Stromal cell of bone marrow (primary cell): ENCODE data around the gene ERCC6L.

Source experiments
- DNase-seq: peaks from one replicate; pipeline ENCODE4 v3.0.0-alpha.2; 2012; ENCODE audit warnings: low read depth

The ERCC6L gene, protein sequence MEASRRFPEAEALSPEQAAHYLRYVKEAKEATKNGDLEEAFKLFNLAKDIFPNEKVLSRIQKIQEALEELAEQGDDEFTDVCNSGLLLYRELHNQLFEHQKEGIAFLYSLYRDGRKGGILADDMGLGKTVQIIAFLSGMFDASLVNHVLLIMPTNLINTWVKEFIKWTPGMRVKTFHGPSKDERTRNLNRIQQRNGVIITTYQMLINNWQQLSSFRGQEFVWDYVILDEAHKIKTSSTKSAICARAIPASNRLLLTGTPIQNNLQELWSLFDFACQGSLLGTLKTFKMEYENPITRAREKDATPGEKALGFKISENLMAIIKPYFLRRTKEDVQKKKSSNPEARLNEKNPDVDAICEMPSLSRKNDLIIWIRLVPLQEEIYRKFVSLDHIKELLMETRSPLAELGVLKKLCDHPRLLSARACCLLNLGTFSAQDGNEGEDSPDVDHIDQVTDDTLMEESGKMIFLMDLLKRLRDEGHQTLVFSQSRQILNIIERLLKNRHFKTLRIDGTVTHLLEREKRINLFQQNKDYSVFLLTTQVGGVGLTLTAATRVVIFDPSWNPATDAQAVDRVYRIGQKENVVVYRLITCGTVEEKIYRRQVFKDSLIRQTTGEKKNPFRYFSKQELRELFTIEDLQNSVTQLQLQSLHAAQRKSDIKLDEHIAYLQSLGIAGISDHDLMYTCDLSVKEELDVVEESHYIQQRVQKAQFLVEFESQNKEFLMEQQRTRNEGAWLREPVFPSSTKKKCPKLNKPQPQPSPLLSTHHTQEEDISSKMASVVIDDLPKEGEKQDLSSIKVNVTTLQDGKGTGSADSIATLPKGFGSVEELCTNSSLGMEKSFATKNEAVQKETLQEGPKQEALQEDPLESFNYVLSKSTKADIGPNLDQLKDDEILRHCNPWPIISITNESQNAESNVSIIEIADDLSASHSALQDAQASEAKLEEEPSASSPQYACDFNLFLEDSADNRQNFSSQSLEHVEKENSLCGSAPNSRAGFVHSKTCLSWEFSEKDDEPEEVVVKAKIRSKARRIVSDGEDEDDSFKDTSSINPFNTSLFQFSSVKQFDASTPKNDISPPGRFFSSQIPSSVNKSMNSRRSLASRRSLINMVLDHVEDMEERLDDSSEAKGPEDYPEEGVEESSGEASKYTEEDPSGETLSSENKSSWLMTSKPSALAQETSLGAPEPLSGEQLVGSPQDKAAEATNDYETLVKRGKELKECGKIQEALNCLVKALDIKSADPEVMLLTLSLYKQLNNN

GRCh38 chrX:72238721-72239475 is at the start of gene ERCC6L:
Gene ERCC6L (minus strand): TSS chrX:72239027. CDS start chrX:72238911, 116 bp downstream.
- peak; percentile 66 for DNase-seq

DNA sequence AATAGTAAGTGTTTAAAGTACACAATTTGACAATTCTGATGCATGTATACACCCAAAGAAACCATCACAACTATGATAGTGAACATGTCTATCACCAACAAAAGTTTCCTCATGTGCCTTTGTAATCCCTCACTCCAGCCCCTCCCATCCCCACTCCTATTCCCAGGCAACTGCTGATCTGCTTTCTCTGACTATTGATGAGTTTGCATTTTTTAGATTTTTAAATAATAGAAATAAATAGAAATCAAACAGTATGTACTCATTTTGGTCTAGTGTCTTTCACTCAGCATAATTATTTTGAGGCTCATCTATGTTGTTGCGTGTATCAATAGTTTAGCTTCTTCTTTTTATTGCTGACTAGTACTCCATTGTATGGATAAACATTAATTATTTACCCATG is 43.5 kb upstream of the ERCC6L start:
- DNase-seq = no peak

DNA sequence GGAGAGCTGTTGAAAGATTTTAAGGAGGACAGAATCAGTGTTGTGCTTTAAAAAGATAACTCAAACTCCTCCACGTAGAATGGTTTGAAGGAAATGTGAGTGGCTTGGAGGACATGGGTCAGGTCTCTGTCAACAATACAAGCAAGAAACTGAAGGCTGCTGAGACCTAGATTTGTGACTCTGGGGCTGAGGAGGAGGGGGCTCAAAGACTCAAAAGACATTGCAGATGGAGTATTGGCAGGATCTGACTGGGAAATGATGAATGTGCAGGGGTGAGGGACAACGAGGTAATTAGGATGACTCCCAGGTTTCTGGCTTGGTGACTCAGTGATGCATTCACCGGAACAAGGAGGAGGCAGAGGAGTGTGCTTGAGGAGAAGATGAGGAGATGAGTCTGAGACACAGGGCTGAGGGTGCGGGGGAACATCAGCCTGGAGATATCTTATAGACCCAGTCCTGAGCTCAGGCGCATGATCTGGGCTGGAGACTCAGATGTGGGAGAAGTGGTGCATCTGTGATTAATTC is 41.6 kb upstream of the ERCC6L start:
- no peak for DNase-seq

- DNase-seq = no peak
These were observed 37.7 kb upstream of the ERCC6L start for GRCh38 chrX:72276478-72276953.

- no peak for DNase-seq
These were observed 35.7 kb upstream of the ERCC6L start for GRCh38 chrX:72274526-72274925.

- no peak for DNase-seq
These were observed 34.9 kb upstream of the ERCC6L start for GRCh38 chrX:72273718-72274117.

DNA sequence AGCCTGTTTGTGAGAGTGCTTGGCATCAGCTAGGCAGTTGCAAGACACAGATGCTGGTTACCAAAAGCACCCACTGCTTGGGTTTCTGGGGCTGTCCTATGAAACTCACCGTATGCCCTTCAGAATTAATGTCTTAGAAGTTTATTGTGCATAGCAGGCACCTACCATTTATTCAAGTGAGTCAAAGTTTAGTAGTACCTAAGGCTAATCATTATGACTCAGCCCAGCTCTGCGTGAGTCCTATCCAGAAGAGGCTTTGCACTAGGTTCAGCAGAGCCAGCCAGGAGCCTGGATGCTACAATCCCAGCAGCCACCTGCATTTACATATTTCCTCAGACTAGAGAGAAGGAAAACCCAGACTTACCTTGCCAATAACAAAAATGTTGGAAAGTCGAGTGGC is 34.0 kb upstream of the ERCC6L start:
- no peak for DNase-seq

- DNase-seq = no peak
These were observed 33.0 kb upstream of the ERCC6L start for GRCh38 chrX:72271812-72272211.

DNA sequence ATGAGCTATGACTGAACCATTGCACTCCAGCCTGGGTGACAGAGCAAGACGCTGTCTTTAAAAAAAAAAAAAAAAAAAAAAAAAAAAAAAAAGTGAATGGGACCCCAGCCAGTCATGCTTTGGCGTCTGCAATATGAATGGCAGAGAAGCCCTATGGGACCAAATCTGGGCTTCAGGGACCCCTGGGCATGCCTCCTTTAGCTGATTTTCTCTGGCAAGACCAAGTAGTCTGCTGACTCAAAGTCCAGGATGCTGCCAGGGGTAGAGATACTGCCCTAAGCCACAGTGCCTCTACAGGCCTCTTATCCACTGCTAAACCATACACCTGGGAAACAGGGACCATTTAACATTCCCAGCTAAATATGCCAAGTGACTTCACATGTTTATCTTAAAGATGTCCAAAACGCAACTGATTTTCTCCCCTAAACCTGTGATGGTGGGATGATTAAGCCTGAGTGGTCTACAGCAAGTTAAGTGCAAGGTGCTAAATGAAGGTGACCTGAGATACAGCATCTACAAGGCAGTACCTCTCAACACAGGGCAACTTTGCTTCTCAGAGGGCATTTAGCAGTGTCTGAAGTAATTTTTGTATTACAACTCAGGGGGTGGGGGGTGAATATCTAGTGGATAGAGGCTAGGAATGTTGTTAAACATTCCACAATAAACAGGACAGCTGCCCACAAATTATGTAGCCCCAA is 32.4 kb upstream of the ERCC6L start:
- DNase-seq = no peak

DNA sequence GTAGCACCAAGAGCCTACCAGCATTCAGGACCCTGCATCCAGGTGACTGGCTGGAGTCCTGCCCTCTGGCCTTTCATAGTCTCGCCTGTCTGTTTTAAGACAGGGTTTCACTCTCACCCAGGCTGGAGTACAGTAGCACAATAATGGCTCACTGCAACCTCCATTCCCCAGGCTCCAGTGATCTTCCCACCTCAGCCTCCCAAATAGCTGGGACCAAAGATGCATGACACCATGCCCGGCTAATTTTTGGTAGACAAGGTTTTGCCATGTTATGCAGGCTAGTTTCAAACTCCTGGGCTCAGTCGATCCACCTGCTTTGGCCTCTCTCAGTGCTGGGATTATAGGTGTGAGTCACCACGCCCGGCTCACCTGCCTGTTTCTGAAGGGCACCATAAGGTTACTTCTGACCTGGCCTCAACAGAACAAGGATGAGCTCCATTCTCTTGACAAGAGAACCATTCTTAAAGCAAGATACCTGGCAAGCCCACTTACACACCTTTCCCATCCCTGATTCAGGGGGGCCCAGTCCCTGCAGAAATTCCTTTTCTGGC is 31.6 kb upstream of the ERCC6L start:
- DNase-seq = no peak

DNA sequence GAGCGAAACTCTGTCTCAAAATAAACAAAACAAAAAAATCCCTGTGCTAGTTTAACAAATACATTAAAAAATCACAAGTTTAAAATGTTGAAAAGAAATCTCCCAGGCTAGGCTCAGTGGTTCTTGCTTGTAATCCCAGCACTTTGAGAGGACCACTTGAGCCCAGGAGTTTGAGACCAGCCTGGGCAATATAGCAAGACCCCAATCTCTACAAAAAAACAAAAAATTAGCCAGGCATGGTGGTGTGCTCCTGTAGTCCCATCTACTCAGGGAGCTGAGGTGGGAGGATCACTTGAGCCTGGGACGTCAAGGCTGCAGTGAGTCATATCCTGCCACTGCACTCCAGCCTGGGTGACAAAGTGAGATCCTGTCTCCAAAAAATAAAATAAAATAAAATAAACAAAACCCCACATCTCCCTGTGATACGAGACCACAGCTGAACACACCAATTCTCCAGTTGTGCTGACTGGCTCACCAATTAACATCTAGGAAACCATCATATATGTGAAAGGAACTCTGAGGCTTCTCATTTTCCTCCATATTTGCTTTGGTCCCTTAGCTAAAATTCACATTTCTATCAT is 30.9 kb upstream of the ERCC6L start:
- DNase-seq = no peak

DNA sequence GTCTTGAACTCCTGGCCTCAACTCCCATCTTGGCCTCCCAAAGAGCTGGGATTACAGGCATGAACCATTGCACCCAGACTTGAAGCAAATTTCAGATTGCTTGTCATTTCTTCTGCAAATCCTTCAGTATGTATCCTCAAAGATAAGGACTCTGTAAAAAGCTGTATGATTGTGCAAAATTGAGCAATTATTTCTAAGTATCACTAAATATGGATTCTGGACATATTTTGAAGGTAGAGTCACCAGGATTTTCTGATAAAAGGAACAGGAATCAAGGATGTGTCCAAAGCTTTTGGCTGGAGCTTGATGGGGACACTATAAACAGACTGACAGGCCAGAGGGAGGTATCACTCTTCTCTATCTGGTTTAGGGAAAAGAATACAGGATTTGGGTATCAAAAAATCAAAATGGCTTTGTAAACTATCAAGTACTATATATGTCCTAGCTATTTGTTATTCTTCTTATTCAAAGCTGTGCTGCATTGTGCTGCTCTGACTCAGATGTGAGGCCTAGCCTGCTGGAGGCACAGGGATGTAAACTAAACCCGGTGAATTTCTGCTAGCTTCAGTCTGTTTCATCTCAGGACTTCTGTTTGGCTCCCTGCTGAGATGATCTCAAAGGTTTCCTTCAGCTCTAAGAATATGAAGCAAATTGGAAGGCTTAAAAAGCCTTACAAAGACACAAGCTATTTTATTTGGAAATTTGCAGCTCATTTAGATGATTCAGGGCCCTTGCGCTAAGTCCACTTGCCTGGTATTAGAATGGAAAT is 30.0 kb upstream of the ERCC6L start:
- no peak for DNase-seq

GRCh38 chrX:72265263-72265662 is 26.4 kb upstream of the ERCC6L start:
- no peak for DNase-seq

- DNase-seq = no peak
These were observed 23.2 kb upstream of the ERCC6L start for GRCh38 chrX:72262077-72262476.

- DNase-seq = no peak
These were observed 21.6 kb upstream of the ERCC6L start for GRCh38 chrX:72260448-72260847.

DNA sequence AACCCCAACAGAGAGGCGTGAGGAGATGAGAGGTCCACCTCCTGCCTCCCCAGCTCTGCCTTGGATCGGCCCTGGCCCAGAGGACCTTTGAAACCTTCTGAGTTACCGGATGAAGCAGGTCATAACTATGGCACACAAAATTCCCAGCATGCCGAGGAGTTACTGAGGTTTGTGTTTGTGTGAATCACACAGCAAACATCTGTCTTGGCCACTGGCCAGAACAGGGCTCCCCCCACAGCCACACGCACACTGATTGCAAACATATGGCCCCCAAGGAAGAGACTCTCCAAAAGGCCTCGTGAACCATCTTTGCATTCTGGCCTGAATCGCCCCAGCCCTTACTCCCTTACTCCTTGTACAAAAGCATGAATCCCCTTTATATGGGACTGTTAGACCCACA is 19.3 kb upstream of the ERCC6L start:
- no peak for DNase-seq

DNA sequence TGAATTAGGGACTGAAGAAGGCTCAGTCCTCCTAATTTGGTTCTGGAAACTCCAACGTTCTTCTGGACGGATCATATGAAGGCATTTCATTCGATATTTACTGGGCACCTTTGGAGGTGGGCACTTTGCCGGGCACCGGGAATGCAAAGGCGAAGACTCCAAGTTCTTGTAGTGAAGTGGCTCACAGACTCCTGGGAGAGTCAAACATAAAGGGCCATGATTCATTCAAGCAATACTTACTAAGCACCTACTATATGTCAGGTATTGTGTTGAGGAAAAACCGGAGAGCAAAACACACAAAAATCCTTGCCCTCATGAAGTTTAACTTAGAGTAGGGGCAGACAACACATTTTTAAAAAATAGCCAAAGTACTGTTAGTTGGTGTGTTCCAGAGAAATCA is 17.0 kb upstream of the ERCC6L start:
- no peak for DNase-seq

DNA sequence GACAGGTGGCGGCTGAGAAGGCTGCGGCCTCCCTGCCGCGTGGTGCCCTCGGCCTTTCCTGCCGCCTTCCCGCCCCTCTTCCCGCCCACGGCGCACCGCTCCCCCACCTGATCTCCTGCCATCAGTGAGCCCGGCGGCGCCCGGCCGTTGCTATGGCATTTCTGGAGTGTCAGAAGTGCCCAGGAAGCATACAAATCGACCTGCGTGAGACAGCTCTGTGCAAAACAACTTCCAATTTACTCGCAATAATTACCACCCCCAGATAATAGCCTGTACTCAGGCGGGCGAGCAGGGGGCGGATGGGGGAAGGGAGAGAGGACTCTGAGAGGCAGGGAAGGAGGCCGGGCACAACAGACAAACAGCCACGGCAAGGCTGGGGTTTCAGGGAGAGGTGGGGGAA is 16.6 kb upstream of the ERCC6L start:
- no peak for DNase-seq

GRCh38 chrX:72254816-72255215 is 16.0 kb upstream of the ERCC6L start:
- no peak for DNase-seq
